H1 (cell line): ENCODE data around the gene PRADC1. TPM values are rescaled to one million over a fixed set of nuclear protein-coding genes. Genes with fewer than 3 reads are reported as not detected.

Experiments
- CTCF ChIA-PET: fragments of 300-600 bp; sonication (Branson Sonifier 250); formaldehyde crosslinking; loops from one replicate; lab custom pipeline; 2021; ENCODE audit not compliant: partially characterized antibody; lab: Charles Lee
- POLR2A ChIA-PET: fragments of 300-600 bp; sonication (Branson Sonifier 250); formaldehyde crosslinking; loops from one replicate; lab custom pipeline; 2021; ENCODE audit warnings: inconsistent platforms; ENCODE audit not compliant: partially characterized antibody; lab: Charles Lee
- DNase-seq, 2 experiments: peaks; one replicate each; pipeline versions ENCODE4 v3.0.0 to v3.0.0-alpha.2; 2010 to 2022; ENCODE audit warnings: low spot score in 2 of 2, low read depth in 1 of 2, mixed read lengths in 1 of 2
- FAIRE-seq: peaks from 2 replicates; lab custom pipeline; 2011; peaks lifted over from hg19 to GRCh38; lab: Jason Lieb, UNC
- H2AFZ ChIP-seq: 2 replicates; pipeline ENCODE4 v1.8.1; 2012; ENCODE audit warnings: low read length, inconsistent platforms
- H2AK5ac ChIP-seq: 2 replicates; pipeline ENCODE4 v1.6.1; 2013; ENCODE audit warnings: low read depth, low read length
- H2BK120ac ChIP-seq: replicated peaks from 2 replicates; pipeline ENCODE3; 2013; ENCODE audit warnings: low read depth, low read length, inconsistent platforms
- H2BK12ac ChIP-seq: 2 replicates; pipeline ENCODE4 v1.6.1; 2013; ENCODE audit warnings: low read depth, low read length
- H2BK15ac ChIP-seq: 2 replicates; pipeline ENCODE4 v1.6.1; 2013; ENCODE audit warnings: low read length
- H2BK20ac ChIP-seq: 2 replicates; pipeline ENCODE4 v1.6.1; 2013; ENCODE audit warnings: low read length
- H2BK5ac ChIP-seq: 2 replicates; pipeline ENCODE4 v1.6.1; 2013; ENCODE audit warnings: low read depth, low read length
- H3K14ac ChIP-seq: 2 replicates; pipeline ENCODE4 v1.6.1; 2013; ENCODE audit warnings: inconsistent platforms; ENCODE audit not compliant: insufficient read length
- H3K18ac ChIP-seq: 2 replicates; pipeline ENCODE4 v1.6.1; 2013; ENCODE audit warnings: low read length; ENCODE audit errors: extremely low read depth
- H3K23ac ChIP-seq: 2 replicates; pipeline ENCODE4 v1.6.1; 2013; ENCODE audit warnings: inconsistent platforms; ENCODE audit not compliant: insufficient read length
- H3K23me2 ChIP-seq: 2 replicates; pipeline ENCODE4 v1.6.1; 2013; ENCODE audit warnings: low read depth, low read length
- H3K27ac ChIP-seq: 2 replicates; pipeline ENCODE4 v1.6.1; 2011; ENCODE audit warnings: low read depth, low read length, inconsistent platforms
- H3K27me3 ChIP-seq, 4 experiments: replicated peaks in 1 of 4; 1 replicate in 1 of 4; 2 replicates in 3 of 4; pipeline versions ENCODE4 v1.6.1 to v1.8.1; 2011 to 2013; ENCODE audit warnings: low read length in 3 of 4, mild to moderate bottlenecking in 3 of 4, inconsistent platforms in 2 of 4, mixed read lengths in 2 of 4, moderate library complexity in 1 of 4; ENCODE audit not compliant: control insufficient read depth in 3 of 4, insufficient read depth in 3 of 4; ENCODE audit errors: extremely low read depth in 1 of 4
- H3K36me3 ChIP-seq, 4 experiments: 2 replicates each; pipeline versions ENCODE4 v1.6.1 to v1.8.1; 2011 to 2013; ENCODE audit warnings: mild to moderate bottlenecking in 4 of 4, low read length in 3 of 4, moderate library complexity in 2 of 4, control low read depth in 1 of 4, inconsistent platforms in 1 of 4; ENCODE audit not compliant: insufficient read depth in 4 of 4, control insufficient read depth in 2 of 4
- H3K4ac ChIP-seq: replicated peaks from 2 replicates; pipeline ENCODE3; 2013; ENCODE audit warnings: low read length, low read depth, mixed read lengths, inconsistent platforms; ENCODE audit not compliant: insufficient read length
- H3K4me1 ChIP-seq, 4 experiments: replicated peaks in 1 of 4; 1 replicate in 1 of 4; 2 replicates in 3 of 4; pipeline versions ENCODE4 v1.6.1 to v1.8.1; 2011 to 2013; ENCODE audit warnings: low read length in 3 of 4, inconsistent platforms in 2 of 4, mixed read lengths in 1 of 4; ENCODE audit not compliant: insufficient read depth in 4 of 4, control insufficient read depth in 3 of 4
- H3K4me2 ChIP-seq, 2 experiments: 2 replicates each; pipeline versions ENCODE4 v1.6.1 to v1.8.1; 2011 to 2013; ENCODE audit warnings: low read depth in 2 of 2, low read length in 2 of 2, control low read depth in 1 of 2, inconsistent platforms in 1 of 2, mild to moderate bottlenecking in 1 of 2; ENCODE audit not compliant: insufficient read depth in 1 of 2
- H3K4me3 ChIP-seq, 4 experiments: fragments of 200-600, 300-600 bp in 1 of 4; sonication (generic), shearing (Covaris generic), sonication (Bioruptor Twin) in 1 of 4; 2 replicates each; pipeline versions ENCODE4 v1.5.1 to v1.8.1; 2011 to 2016; ENCODE audit warnings: low read length in 4 of 4, low read depth in 3 of 4, control low read depth in 2 of 4, inconsistent platforms in 2 of 4, mild to moderate bottlenecking in 2 of 4, mixed read lengths in 1 of 4, moderate library complexity in 1 of 4; ENCODE audit not compliant: insufficient read depth in 2 of 4; ENCODE audit errors: extremely low read depth in 1 of 4
- H3K56ac ChIP-seq: replicated peaks from 2 replicates; pipeline ENCODE3; 2013; ENCODE audit warnings: low read depth, mild to moderate bottlenecking, mixed read lengths, low read length, inconsistent platforms; ENCODE audit not compliant: insufficient read length
- H3K79me1 ChIP-seq: 2 replicates; pipeline ENCODE4 v1.6.1; 2013; ENCODE audit warnings: low read depth, low read length, control low read depth
- H3K79me2 ChIP-seq, 2 experiments: 2 replicates each; pipeline versions ENCODE4 v1.6.1 to v1.8.1; 2012 to 2013; ENCODE audit warnings: low read length in 2 of 2, mild to moderate bottlenecking in 2 of 2, inconsistent platforms in 1 of 2; ENCODE audit not compliant: insufficient read depth in 2 of 2, control insufficient read depth in 1 of 2
- H3K9ac ChIP-seq, 4 experiments: replicated peaks in 1 of 4; 1 replicate in 1 of 4; 2 replicates in 3 of 4; pipeline versions ENCODE4 v1.6.1 to v1.8.1; 2011 to 2013; ENCODE audit warnings: low read depth in 3 of 4, low read length in 3 of 4, control low read depth in 2 of 4, mild to moderate bottlenecking in 2 of 4, moderate library complexity in 2 of 4, inconsistent platforms in 1 of 4; ENCODE audit errors: extremely low read depth in 1 of 4
- H3K9me3 ChIP-seq, 2 experiments: 2 replicates each; pipeline versions ENCODE4 v1.6.1 to v1.8.1; 2012 to 2013; ENCODE audit warnings: mild to moderate bottlenecking in 2 of 2, moderate library complexity in 2 of 2, control low read depth in 1 of 2, inconsistent platforms in 1 of 2, low read depth in 1 of 2, low read length in 1 of 2, mixed read lengths in 1 of 2; ENCODE audit not compliant: insufficient read depth in 2 of 2
- H4K20me1 ChIP-seq, 2 experiments: replicated peaks in 1 of 2; 2 replicates each; pipeline versions ENCODE3 to v1.8.1; 2011 to 2013; ENCODE audit warnings: inconsistent platforms in 2 of 2, low read length in 2 of 2, mild to moderate bottlenecking in 1 of 2; ENCODE audit not compliant: insufficient read depth in 2 of 2, control insufficient read depth in 1 of 2
- H4K5ac ChIP-seq: 2 replicates; pipeline ENCODE4 v1.6.1; 2013; ENCODE audit warnings: low read length, low read depth, mixed read lengths, inconsistent platforms; ENCODE audit not compliant: insufficient read length
- H4K8ac ChIP-seq: 2 replicates; pipeline ENCODE4 v1.8.0; 2013; ENCODE audit warnings: mild to moderate bottlenecking, moderate library complexity, low read length, inconsistent platforms; ENCODE audit not compliant: insufficient read depth; ENCODE audit errors: extremely low read depth
- H4K91ac ChIP-seq: replicated peaks from 2 replicates; pipeline ENCODE3; 2013; ENCODE audit warnings: low read length, mixed read lengths, inconsistent platforms; ENCODE audit not compliant: insufficient read length
- ATF3 ChIP-seq: IDR thresholded peaks from 2 replicates; pipeline ENCODE4 v1.6.1; 2011; ENCODE audit warnings: low read depth, mild to moderate bottlenecking, low read length; ENCODE audit not compliant: insufficient read depth
- WGBS, 2 experiments: shearing (Covaris generic) in 1 of 2; methylation state at CpG; one replicate each; pipeline versions ENCODE4 v1.1.6 to v1.1.7; 2013 to 2015; ENCODE audit warnings: low lambda C conversion rate in 2 of 2, mixed read lengths in 2 of 2, inconsistent platforms in 1 of 2, low coverage in 1 of 2, missing lambda C conversion rate in 1 of 2; ENCODE audit not compliant: insufficient replicate concordance in 2 of 2, insufficient coverage in 1 of 2, insufficient read length in 1 of 2; ENCODE audit errors: extremely low coverage in 1 of 2, missing lambda C conversion rate in 1 of 2; 5-methylcytosine and 5-hydroxymethylcytosine counted together
- polyA plus RNA-seq, 7 experiments: library from polyadenylated mRNA; depleted of rRNA in 3 of 7; stranded (reverse) in 5 of 7; unstranded in 2 of 7; fragments of >200 nt in 5 of 7; fragments of 200-250 nt in 2 of 7; gene quantifications; 1 replicate in 5 of 7; 2 replicates in 1 of 7; 4 replicates in 1 of 7; pipeline versions ENCODE4 v1.2.1 to v1.2.3, GENCODE V29; 2011 to 2013; ENCODE audit warnings: missing spikeins in 2 of 7, mixed read lengths in 2 of 7
- total RNA-seq: library from RNA; stranded (reverse); fragmentation: NEBNext Ultra II Directional; extraction: Animal tissue kit (Norgen Biotek cat#: 25700); gene quantifications from 2 replicates; pipeline ENCODE4 v1.2.1, GENCODE V29; 2021

Gene PRADC1
- total and polyA plus RNA-seq, 2 of the 8 experiments (the other 6 are each of a cell fraction or from before 2014, with no cell fraction given) = 8.9 to 13.1 TPM

DNA sequence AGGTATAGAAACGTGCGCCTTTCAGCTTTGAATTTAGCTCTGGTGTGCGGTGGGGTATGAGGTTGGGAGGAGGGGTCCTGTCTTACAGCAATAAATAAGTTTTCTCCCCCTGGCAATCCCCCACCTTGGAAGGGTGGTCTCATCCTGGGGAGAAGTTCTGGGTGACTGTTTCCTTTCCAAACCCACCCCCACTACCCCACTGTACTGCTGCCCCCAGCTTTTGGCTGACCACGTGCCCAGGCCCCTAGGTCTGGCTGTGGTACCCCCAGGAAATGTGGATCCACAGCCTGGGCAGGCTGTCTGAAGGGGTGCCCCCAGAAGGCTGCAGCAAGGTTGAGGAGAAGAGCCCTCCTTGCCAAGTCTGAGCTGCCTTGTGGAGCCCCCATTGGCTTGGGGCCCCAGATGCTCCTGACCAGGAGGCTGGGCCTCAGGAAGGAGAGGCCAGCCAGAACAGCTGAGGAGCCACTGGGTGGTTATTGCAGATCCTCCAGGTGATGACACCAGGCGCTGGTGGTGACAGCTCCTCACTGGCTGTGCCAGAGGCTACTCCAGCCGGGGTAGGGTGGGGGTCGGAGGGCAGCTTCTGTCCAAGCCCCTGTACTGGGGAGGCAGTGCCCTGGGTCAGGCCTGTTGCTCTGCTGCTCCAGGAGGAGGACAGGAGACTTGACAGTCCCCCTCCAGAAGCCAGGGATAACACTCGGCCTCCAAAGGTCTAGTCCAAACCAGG, 25.3 kb upstream of the PRADC1 start:
- FAIRE-seq (no peak), DNase-seq (no peak)
- Histone ChIP-seq H4K5ac (no peak overlapping the region), H3K4me3 (no peak overlapping the region), H3K4ac (no peak overlapping the region), H3K79me2 (no peaks in the 10 kb centered on the region), H3K9me3 (no peaks in the 10 kb centered on the region), H2AK5ac (no peak overlapping the region), H4K20me1 (peaks cover 17 to 20% of the 10 kb centered on the region in 2 experiments), H3K23me2 (no peaks in the 10 kb centered on the region), H3K4me2 (no peak overlapping the region), H3K4me1 (peaks cover 0 to 12% (median 4%) of the 10 kb centered on the region in 4 experiments; a peak in 3 of 7 replicates), H3K36me3 (peaks cover 3 to 31% (median 13%) of the 10 kb centered on the region in 4 experiments; a peak in 6 of 8 replicates), H2BK12ac (no peak overlapping the region), H3K9ac (no peak overlapping the region), H3K56ac (no peak overlapping the region), H2BK5ac (no peak overlapping the region), H4K8ac (no peak overlapping the region), H3K27me3 (no peaks in the 10 kb centered on the region), H4K91ac (no peak overlapping the region), H3K14ac (no peak overlapping the region), H3K23ac (no peak overlapping the region), H3K18ac (no peak overlapping the region), H2BK15ac (no peak overlapping the region), H3K27ac (no peak overlapping the region), H2BK120ac (no peak overlapping the region), H3K79me1 (no peaks in the 10 kb centered on the region), H2BK20ac (no peak overlapping the region), H2AFZ (no peak overlapping the region)
- ChIA-PET CTCF (interaction anchor here (0.6 to 7.0 kb wide), 12 partner anchors 8 to 1321 kb away, joined by 3 to 51 read pairs (median 4); partner anchors contain the start of genes CCT7, EGR4, PRADC1 and SMYD5), POLR2A (interaction anchor here (0.9 to 5.1 kb wide), 7 partner anchors 9 to 33 kb away, joined by 3 to 53 read pairs (median 3); partner anchors contain the start of genes CCT7, FBXO41 and PRADC1)
- 88% methylated on average over 7 of the region's 8 CpGs; no CpG with 5 or more reads in 1 of the 2 experiments for WGBS, 2 experiments
- TF ChIP-seq ATF3 = no peak
